ENCODE data around the gene ZNF318.
"Not testable (repeated sequence)": the region's sequence is repeated elsewhere in the genome, so short reads cannot be mapped to it uniquely, and the experiment has no call there.

ZNF318 gene

GRCh38 chr6:43394982-43395381 lies 25.5 kb upstream of the ZNF318 start:
- no peaks in the 10 kb centered on the region for H3K36me3 ChIP-seq (ENCODE audit: insufficient read depth, insufficient read length, low read length)
- no peaks in the 10 kb centered on the region for H3K9me3 ChIP-seq (ENCODE audit: insufficient read depth, low read length)
- TF ChIP-seq ZNF274 (IDR thresholded peaks at IDR 0.05; ENCODE audit: low read depth, low read length) (no peak), YY1 (IDR thresholded peaks at IDR 0.05; ENCODE audit: insufficient read depth, insufficient read length) (no peak), SUZ12 (IDR thresholded peaks at IDR 0.05; ENCODE audit: extremely low read depth, insufficient read depth, insufficient read length) (no peak)
- no peaks in the 10 kb centered on the region for H3K27me3 ChIP-seq (ENCODE audit: insufficient read depth, insufficient read length)
- H3K9ac ChIP-seq (ENCODE audit: insufficient read length, low read depth), result no peak overlapping the region
- H3K4me3 ChIP-seq (ENCODE audit: insufficient read length, low read depth), result no peak overlapping the region
- no peak for DNase-seq (ENCODE audit: low read depth, low spot score)
- no peaks in the 10 kb centered on the region for H3K4me1 ChIP-seq (ENCODE audit: insufficient read depth, insufficient read length)

- no peak overlapping the region for H3K4me3 ChIP-seq (ENCODE audit: insufficient read length, low read depth)
- H3K4me1 ChIP-seq (ENCODE audit: insufficient read depth, insufficient read length), result no peaks in the 10 kb centered on the region
- no peak overlapping the region for H3K9ac ChIP-seq (ENCODE audit: insufficient read length, low read depth)
- no peaks in the 10 kb centered on the region for H3K36me3 ChIP-seq (ENCODE audit: insufficient read depth, insufficient read length, low read length)
- DNase-seq (ENCODE audit: low read depth, low spot score), result no peak
- no peaks in the 10 kb centered on the region for H3K27me3 ChIP-seq (ENCODE audit: insufficient read depth, insufficient read length)
- no peaks in the 10 kb centered on the region for H3K9me3 ChIP-seq (ENCODE audit: insufficient read depth, low read length)
- no peak for TF ChIP-seq SUZ12 (IDR thresholded peaks at IDR 0.05; ENCODE audit: extremely low read depth, insufficient read depth, insufficient read length)
- no peak for TF ChIP-seq YY1 (IDR thresholded peaks at IDR 0.05; ENCODE audit: insufficient read depth, insufficient read length)
- TF ChIP-seq ZNF274 (IDR thresholded peaks at IDR 0.05; ENCODE audit: low read depth, low read length), result no peak
Measured at GRCh38 chr6:43393602-43394001, 24.2 kb upstream of the ZNF318 start.

GRCh38 chr6:43393133-43393532 lies 23.7 kb upstream of the ZNF318 start:
- DNase-seq (ENCODE audit: low read depth, low spot score); H3K4me3 ChIP-seq (ENCODE audit: insufficient read length, low read depth); H3K36me3 ChIP-seq (ENCODE audit: insufficient read depth, insufficient read length, low read length); H3K4me1 ChIP-seq (ENCODE audit: insufficient read depth, insufficient read length); H3K9ac ChIP-seq (ENCODE audit: insufficient read length, low read depth); H3K27me3 ChIP-seq (ENCODE audit: insufficient read depth, insufficient read length); H3K9me3 ChIP-seq (ENCODE audit: insufficient read depth, low read length): not testable (repeated sequence)

GRCh38 chr6:43391440-43392031 lies 22.1 kb upstream of the ZNF318 start:
- H3K9me3 ChIP-seq (ENCODE audit: insufficient read depth, low read length), result no peaks in the 10 kb centered on the region
- no peak overlapping the region for H3K9ac ChIP-seq (ENCODE audit: insufficient read length, low read depth)
- H3K4me3 ChIP-seq (ENCODE audit: insufficient read length, low read depth), result no peak overlapping the region
- H3K27me3 ChIP-seq (ENCODE audit: insufficient read depth, insufficient read length), result no peaks in the 10 kb centered on the region
- DNase-seq (ENCODE audit: low read depth, low spot score), result no peak
- no peaks in the 10 kb centered on the region for H3K4me1 ChIP-seq (ENCODE audit: insufficient read depth, insufficient read length)
- TF ChIP-seq SUZ12 (IDR thresholded peaks at IDR 0.05; ENCODE audit: extremely low read depth, insufficient read depth, insufficient read length) (no peak), YY1 (IDR thresholded peaks at IDR 0.05; ENCODE audit: insufficient read depth, insufficient read length) (no peak), ZNF274 (IDR thresholded peaks at IDR 0.05; ENCODE audit: low read depth, low read length) (no peak)
- H3K36me3 ChIP-seq (ENCODE audit: insufficient read depth, insufficient read length, low read length), result no peaks in the 10 kb centered on the region

GRCh38 chr6:43390753-43391439 lies 21.4 kb upstream of the ZNF318 start:
- H3K4me1 ChIP-seq (ENCODE audit: insufficient read depth, insufficient read length); H3K36me3 ChIP-seq (ENCODE audit: insufficient read depth, insufficient read length, low read length); H3K9me3 ChIP-seq (ENCODE audit: insufficient read depth, low read length); H3K9ac ChIP-seq (ENCODE audit: insufficient read length, low read depth); H3K4me3 ChIP-seq (ENCODE audit: insufficient read length, low read depth); H3K27me3 ChIP-seq (ENCODE audit: insufficient read depth, insufficient read length); DNase-seq (ENCODE audit: low read depth, low spot score): not testable (repeated sequence)

GRCh38 chr6:43389730-43390295 lies 20.4 kb upstream of the ZNF318 start:
- H3K9me3 ChIP-seq (ENCODE audit: insufficient read depth, low read length), result no peaks in the 10 kb centered on the region
- no peaks in the 10 kb centered on the region for H3K36me3 ChIP-seq (ENCODE audit: insufficient read depth, insufficient read length, low read length)
- no peaks in the 10 kb centered on the region for H3K4me1 ChIP-seq (ENCODE audit: insufficient read depth, insufficient read length)

GRCh38 chr6:43386492-43386891 lies 17.0 kb upstream of the ZNF318 start:
- Histone ChIP-seq H3K27me3 (ENCODE audit: insufficient read depth, insufficient read length) (no peaks in the 10 kb centered on the region), H3K36me3 (ENCODE audit: insufficient read depth, insufficient read length, low read length) (no peaks in the 10 kb centered on the region), H3K4me3 (ENCODE audit: insufficient read length, low read depth) (no peak overlapping the region), H3K4me1 (ENCODE audit: insufficient read depth, insufficient read length) (no peaks in the 10 kb centered on the region), H3K9ac (ENCODE audit: insufficient read length, low read depth) (no peak overlapping the region), H3K9me3 (ENCODE audit: insufficient read depth, low read length) (no peaks in the 10 kb centered on the region)
- TF ChIP-seq ZNF274 (IDR thresholded peaks at IDR 0.05; ENCODE audit: low read depth, low read length) (no peak), SUZ12 (IDR thresholded peaks at IDR 0.05; ENCODE audit: extremely low read depth, insufficient read depth, insufficient read length) (no peak), YY1 (IDR thresholded peaks at IDR 0.05; ENCODE audit: insufficient read depth, insufficient read length) (no peak)
- DNase-seq (ENCODE audit: low read depth, low spot score), result no peak

More at GRCh38 chr6:43389730-43390295, 20.4 kb upstream of the ZNF318 start:
- Histone ChIP-seq H3K27me3 (ENCODE audit: insufficient read depth, insufficient read length) (no peaks in the 10 kb centered on the region), H3K4me3 (ENCODE audit: insufficient read length, low read depth) (no peak overlapping the region), H3K9ac (ENCODE audit: insufficient read length, low read depth) (no peak overlapping the region)
- DNase-seq (ENCODE audit: low read depth, low spot score), result no peak
- TF ChIP-seq ZNF274 (IDR thresholded peaks at IDR 0.05; ENCODE audit: low read depth, low read length), result no peak
- no peak for TF ChIP-seq YY1 (IDR thresholded peaks at IDR 0.05; ENCODE audit: insufficient read depth, insufficient read length)
- no peak for TF ChIP-seq SUZ12 (IDR thresholded peaks at IDR 0.05; ENCODE audit: extremely low read depth, insufficient read depth, insufficient read length)
